Esophagus muscularis mucosa (tissue), 3 donors: Measurements from ENCODE around the gene C16orf95.

Experiments used
- EP300 ChIP-seq: sonication (generic); formaldehyde crosslinking; IDR thresholded peaks from one replicate; pipeline ENCODE4 v1.6.1; 2017; ENCODE audit warnings: antibody characterized with exemption
- TF ChIP-seq, protein P1 (sequence below), 3 experiments: fragments of 200-600 bp in 2 of 3; fragments of 450-650 bp in 1 of 3; sonication (generic) in 2 of 3; IDR thresholded peaks; one replicate each; pipeline ENCODE4 v1.5.1; 2017 to 2019; ENCODE audit warnings: antibody characterized with exemption in 3 of 3, mild to moderate bottlenecking in 2 of 3, moderate library complexity in 1 of 3

- TF ChIP-seq, protein P1, sequence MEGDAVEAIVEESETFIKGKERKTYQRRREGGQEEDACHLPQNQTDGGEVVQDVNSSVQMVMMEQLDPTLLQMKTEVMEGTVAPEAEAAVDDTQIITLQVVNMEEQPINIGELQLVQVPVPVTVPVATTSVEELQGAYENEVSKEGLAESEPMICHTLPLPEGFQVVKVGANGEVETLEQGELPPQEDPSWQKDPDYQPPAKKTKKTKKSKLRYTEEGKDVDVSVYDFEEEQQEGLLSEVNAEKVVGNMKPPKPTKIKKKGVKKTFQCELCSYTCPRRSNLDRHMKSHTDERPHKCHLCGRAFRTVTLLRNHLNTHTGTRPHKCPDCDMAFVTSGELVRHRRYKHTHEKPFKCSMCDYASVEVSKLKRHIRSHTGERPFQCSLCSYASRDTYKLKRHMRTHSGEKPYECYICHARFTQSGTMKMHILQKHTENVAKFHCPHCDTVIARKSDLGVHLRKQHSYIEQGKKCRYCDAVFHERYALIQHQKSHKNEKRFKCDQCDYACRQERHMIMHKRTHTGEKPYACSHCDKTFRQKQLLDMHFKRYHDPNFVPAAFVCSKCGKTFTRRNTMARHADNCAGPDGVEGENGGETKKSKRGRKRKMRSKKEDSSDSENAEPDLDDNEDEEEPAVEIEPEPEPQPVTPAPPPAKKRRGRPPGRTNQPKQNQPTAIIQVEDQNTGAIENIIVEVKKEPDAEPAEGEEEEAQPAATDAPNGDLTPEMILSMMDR (IDR thresholded peaks at IDR 0.05), result no peak
- TF ChIP-seq EP300, result no peak
Measured at GRCh38 chr16:87336434-87337240, 19.4 kb upstream of the C16orf95 start.
